Mesenchymal stem cell (in vitro differentiated cells and primary cell): ENCODE results near the gene RGL2.

ENCODE experiments used
- DNase-seq: peaks from one replicate; pipeline ENCODE4 v3.0.0-alpha.2; 2013
- H2AFZ ChIP-seq: one replicate; pipeline ENCODE4 v1.6.1; 2013; ENCODE audit warnings: low read depth, mild to moderate bottlenecking, control low read depth, inconsistent platforms, low read length, moderate library complexity
- H2AK5ac ChIP-seq: 2 replicates; pipeline ENCODE4 v1.6.1; 2013; ENCODE audit warnings: low read length, moderate library complexity, mild to moderate bottlenecking, inconsistent platforms; ENCODE audit not compliant: severe bottlenecking
- H2BK120ac ChIP-seq: one replicate; pipeline ENCODE4 v1.6.1; 2013; ENCODE audit warnings: low read depth, mild to moderate bottlenecking, inconsistent platforms, low read length, moderate library complexity
- H2BK12ac ChIP-seq, 2 experiments: one replicate each; pipeline ENCODE4 v1.6.1; 2013; ENCODE audit warnings: inconsistent platforms in 2 of 2, low read length in 2 of 2, mild to moderate bottlenecking in 2 of 2, moderate library complexity in 2 of 2, control low read depth in 1 of 2
- H2BK15ac ChIP-seq: one replicate; pipeline ENCODE4 v1.6.1; 2013; ENCODE audit warnings: mild to moderate bottlenecking, low read depth, inconsistent platforms; ENCODE audit not compliant: poor library complexity, severe bottlenecking
- H2BK5ac ChIP-seq: 2 replicates; pipeline ENCODE4 v1.6.1; 2013; ENCODE audit warnings: low read depth, mild to moderate bottlenecking, low read length, control low read depth, inconsistent platforms; ENCODE audit not compliant: poor library complexity, severe bottlenecking
- H3K14ac ChIP-seq, 2 experiments: one replicate each; pipeline ENCODE4 v1.6.1; 2013; ENCODE audit warnings: inconsistent platforms in 2 of 2, low read length in 2 of 2, control low read depth in 1 of 2, mild to moderate bottlenecking in 1 of 2, moderate library complexity in 1 of 2
- H3K18ac ChIP-seq, 2 experiments: one replicate each; pipeline ENCODE4 v1.6.1; 2013; ENCODE audit warnings: inconsistent platforms in 2 of 2, low read length in 2 of 2, control low read depth in 1 of 2, low read depth in 1 of 2, mild to moderate bottlenecking in 1 of 2
- H3K23ac ChIP-seq, 2 experiments: one replicate each; pipeline ENCODE4 v1.6.1; 2013; ENCODE audit warnings: inconsistent platforms in 2 of 2, low read length in 2 of 2, mild to moderate bottlenecking in 2 of 2, moderate library complexity in 2 of 2, control low read depth in 1 of 2
- H3K27ac ChIP-seq: 2 replicates; pipeline ENCODE4 v1.5.1; 2013; ENCODE audit warnings: mild to moderate bottlenecking, moderate library complexity, low read length, control low read depth, inconsistent platforms; ENCODE audit not compliant: poor library complexity, severe bottlenecking
- H3K27me3 ChIP-seq, 2 experiments: 2 replicates each; pipeline versions ENCODE4 v1.6.1 to v1.7.0; 2013; ENCODE audit warnings: low read length in 2 of 2, mild to moderate bottlenecking in 2 of 2, moderate library complexity in 2 of 2, control low read depth in 1 of 2, inconsistent platforms in 1 of 2; ENCODE audit not compliant: control insufficient read depth in 1 of 2, insufficient read depth in 1 of 2
- H3K36me3 ChIP-seq, 2 experiments: 2 replicates each; pipeline versions ENCODE4 v1.6.1 to v1.7.0; 2013; ENCODE audit warnings: low read length in 2 of 2, control low read depth in 1 of 2, inconsistent platforms in 1 of 2, low read depth in 1 of 2, mild to moderate bottlenecking in 1 of 2; ENCODE audit not compliant: insufficient read depth in 2 of 2, control insufficient read depth in 1 of 2
- H3K4ac ChIP-seq, 2 experiments: one replicate each; pipeline ENCODE4 v1.6.1; 2013; ENCODE audit warnings: inconsistent platforms in 2 of 2, low read length in 2 of 2, mild to moderate bottlenecking in 2 of 2, moderate library complexity in 2 of 2, control low read depth in 1 of 2, low read depth in 1 of 2
- H3K4me1 ChIP-seq: 2 replicates; pipeline ENCODE4 v1.6.1; 2013; ENCODE audit warnings: low read depth, low read length, control low read depth; ENCODE audit not compliant: control insufficient read depth, insufficient read depth
- H3K4me2 ChIP-seq: 2 replicates; pipeline ENCODE4 v1.6.1; 2013; ENCODE audit warnings: low read length, mild to moderate bottlenecking, inconsistent platforms; ENCODE audit not compliant: poor library complexity, severe bottlenecking
- H3K4me3 ChIP-seq, 2 experiments: 2 replicates each; pipeline versions ENCODE4 v1.5.1 to v1.7.0; 2013; ENCODE audit warnings: low read length in 2 of 2, mild to moderate bottlenecking in 2 of 2, control low read depth in 1 of 2, low read depth in 1 of 2; ENCODE audit not compliant: insufficient read depth in 1 of 2
- H3K79me1 ChIP-seq: replicated peaks from 2 replicates; pipeline ENCODE4 v1.6.1; 2013; ENCODE audit warnings: mild to moderate bottlenecking, control low read depth, low read length, inconsistent platforms; ENCODE audit not compliant: poor library complexity, severe bottlenecking
- H3K9ac ChIP-seq: 2 replicates; pipeline ENCODE4 v1.7.0; 2013; ENCODE audit warnings: mild to moderate bottlenecking, low read length, moderate library complexity
- H3K9me3 ChIP-seq: 2 replicates; pipeline ENCODE4 v1.7.0; 2013; ENCODE audit warnings: mild to moderate bottlenecking, low read length; ENCODE audit not compliant: control insufficient read depth
- H4K8ac ChIP-seq: one replicate; pipeline ENCODE4 v1.6.1; 2013; ENCODE audit warnings: inconsistent platforms, mild to moderate bottlenecking, low read length, moderate library complexity
- H4K91ac ChIP-seq: one replicate; pipeline ENCODE4 v1.6.1; 2013; ENCODE audit warnings: mild to moderate bottlenecking, low read length, inconsistent platforms
- WGBS: methylation state at CpG from one replicate; pipeline ENCODE4 v1.1.7; 2013; ENCODE audit warnings: mixed read lengths; 5-methylcytosine and 5-hydroxymethylcytosine counted together

RGL2 gene

DNA sequence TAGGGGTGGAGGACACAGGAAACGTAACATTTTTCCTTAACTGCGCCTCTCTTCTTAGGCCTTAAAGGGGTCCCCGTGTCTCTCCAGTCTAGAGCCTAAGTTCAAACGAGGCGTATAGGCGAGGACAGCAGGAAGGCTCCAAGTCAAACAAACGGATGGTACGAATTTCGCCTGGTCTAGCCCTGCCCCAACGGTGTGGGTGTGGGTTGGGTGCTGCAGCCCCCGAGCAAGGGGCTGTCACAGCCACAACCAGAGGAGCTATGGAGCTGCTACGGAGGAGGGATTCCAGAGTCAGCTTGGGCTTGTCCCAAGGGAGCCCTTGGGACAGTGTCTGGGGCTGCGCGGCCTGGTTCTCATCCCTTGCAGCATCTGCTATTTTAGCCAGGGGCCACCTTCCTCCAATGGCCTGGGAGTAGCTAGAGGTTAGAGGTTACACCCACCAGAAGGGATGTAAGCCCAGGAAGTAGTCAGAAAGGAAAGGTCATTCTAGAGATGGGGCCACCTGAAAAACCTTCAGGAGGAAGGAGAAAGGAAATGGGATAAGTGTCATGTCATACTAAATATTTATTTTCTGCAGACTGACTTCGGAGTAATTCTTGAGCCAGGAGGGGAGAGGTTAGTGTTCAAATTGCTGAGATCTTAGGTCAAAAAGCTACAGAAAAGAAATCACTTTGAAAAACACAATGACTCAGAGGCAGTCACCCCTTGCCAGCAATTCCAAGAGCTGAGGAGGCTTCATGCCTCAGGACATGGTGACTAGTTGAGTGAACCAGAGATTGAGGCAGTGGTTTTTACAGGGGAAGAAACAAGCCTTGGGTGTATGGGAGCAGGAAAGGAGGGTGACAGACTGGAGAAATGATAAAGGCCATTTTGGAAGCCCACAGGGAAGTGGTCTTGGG is 48.8 kb downstream of the RGL2 start:
- Histone ChIP-seq H3K27me3 (no peaks in the 10 kb centered on the region), H3K36me3 (peaks cover 9 to 20% of the 10 kb centered on the region in 2 experiments), H4K8ac (peak overlapping the region; percentile 100), H2BK5ac (no peak overlapping the region), H3K18ac (peak overlapping the region; percentile 93 to 96), H2BK12ac (peak overlapping the region; percentile 61 to 70), H3K9me3 (no peaks in the 10 kb centered on the region), H2AK5ac (peak overlapping the region; percentile 54), H4K91ac (peak overlapping the region; percentile 96), H3K23ac (peak overlapping the region in 1 of 2 experiments; percentile 60), H3K9ac (peak overlapping the region; percentile 97), H3K79me1 (peaks cover 12% of the 10 kb centered on the region), H3K4me1 (peaks cover 14% of the 10 kb centered on the region), H3K14ac (peak overlapping the region in 1 of 2 experiments; percentile 94), H2BK15ac (peak overlapping the region; percentile 87), H3K27ac (peak overlapping the region; percentile 97), H3K4me2 (peak overlapping the region; percentile 95), H2BK120ac (peak overlapping the region; percentile 50), H3K4me3 (peak overlapping the region; percentile 67 to 89), H3K4ac (peak overlapping the region; percentile 49 to 56), H2AFZ (peak overlapping the region; percentile 79)
- 18% methylated on average over 15 of the region's 15 CpGs for WGBS
- peak; percentile 80 for DNase-seq

DNA sequence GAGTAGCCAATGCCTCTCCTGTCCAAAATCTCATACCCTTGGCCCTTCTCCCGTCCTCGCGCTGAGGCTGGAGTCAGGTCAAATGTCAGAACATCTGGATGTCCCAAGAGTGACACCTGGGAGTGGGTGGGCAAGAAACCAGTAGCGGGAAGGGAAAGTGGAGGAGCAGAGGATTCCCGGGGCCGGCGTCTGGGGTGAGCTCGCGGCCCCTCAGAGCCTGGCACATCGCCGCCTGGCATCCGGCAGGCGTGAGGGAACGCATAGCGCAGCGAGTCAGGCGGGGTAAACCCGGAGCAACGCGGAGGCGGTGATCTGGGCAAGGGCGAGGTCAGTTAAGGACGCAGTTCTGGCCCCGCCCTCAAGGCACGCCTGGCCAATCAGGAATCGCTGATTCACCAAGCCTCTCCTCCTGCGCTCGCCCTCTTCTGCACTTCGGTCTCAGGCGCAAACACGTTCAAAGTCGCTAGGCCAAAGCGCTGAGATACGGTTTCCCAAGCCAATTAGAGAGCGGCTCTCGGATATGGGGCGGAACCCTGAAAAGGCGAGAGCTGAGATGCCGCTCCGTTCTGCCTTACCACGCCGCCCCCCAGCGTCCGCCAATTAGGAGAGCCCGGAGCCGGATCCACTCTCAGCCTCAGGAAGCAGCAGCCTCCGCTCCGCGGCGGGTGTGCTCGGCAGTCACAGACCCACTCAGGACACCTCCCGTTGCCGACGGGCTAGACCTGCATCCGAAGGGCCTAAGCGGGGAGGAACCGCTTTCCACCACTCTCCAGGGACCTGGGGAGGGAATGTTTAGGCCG is 49.6 kb downstream of the RGL2 start:
- H3K9me3 ChIP-seq: no peaks in the 10 kb centered on the region
- peak overlapping the region; percentile 61 to 68 for H2BK12ac ChIP-seq
- H2BK5ac ChIP-seq: no peak overlapping the region
- peaks cover 9 to 14% of the 10 kb centered on the region in 2 experiments for H3K36me3 ChIP-seq
- peak overlapping the region; percentile 100 for H4K8ac ChIP-seq
- H3K18ac ChIP-seq: peak overlapping the region; percentile 93 to 96
- H2BK120ac ChIP-seq: peak overlapping the region; percentile 74
- peak overlapping the region; percentile 95 for H3K4me2 ChIP-seq
- no peaks in the 10 kb centered on the region for H3K27me3 ChIP-seq
- peaks cover 12% of the 10 kb centered on the region for H3K79me1 ChIP-seq
- H3K4me3 ChIP-seq: peak overlapping the region; percentile 67 to 89
- H2AK5ac ChIP-seq: peak overlapping the region; percentile 31
- under 1% methylated on average over 57 of the region's 58 CpGs for WGBS
- peak overlapping the region in 1 of 2 experiments; percentile 75 for H3K23ac ChIP-seq
- peak; percentile 100 for DNase-seq
- H3K27ac ChIP-seq: peak overlapping the region; percentile 97
- H3K14ac ChIP-seq: peak overlapping the region in 1 of 2 experiments; percentile 94
- peak overlapping the region; percentile 49 to 87 for H3K4ac ChIP-seq
- H3K4me1 ChIP-seq: peaks cover 14% of the 10 kb centered on the region
- H2AFZ ChIP-seq: peak overlapping the region; percentile 79
- H3K9ac ChIP-seq: peak overlapping the region; percentile 97
- peak overlapping the region; percentile 96 for H4K91ac ChIP-seq
- H2BK15ac ChIP-seq: peak overlapping the region; percentile 87

DNA sequence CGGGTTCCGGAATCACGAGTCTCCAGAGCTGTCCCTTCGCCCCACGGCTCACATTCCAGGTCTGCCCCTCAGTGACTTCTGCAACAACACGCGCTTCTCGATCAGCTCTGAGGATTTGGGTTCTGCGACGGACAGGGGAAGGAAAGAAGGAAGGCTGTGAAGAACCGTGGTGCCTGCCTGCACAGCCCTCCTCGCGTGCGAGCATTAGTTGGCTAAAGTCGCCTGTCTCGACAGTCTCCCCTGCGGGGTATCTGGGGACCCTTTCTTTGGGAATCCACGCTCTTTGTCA is 50.2 kb downstream of the RGL2 start:
- H2BK5ac ChIP-seq: no peak overlapping the region
- H3K9ac ChIP-seq: peak overlapping the region; percentile 88
- peak overlapping the region; percentile 66 for H3K27ac ChIP-seq
- H3K9me3 ChIP-seq: no peaks in the 10 kb centered on the region
- peak overlapping the region in 1 of 2 experiments; percentile 31 for H3K14ac ChIP-seq
- H3K27me3 ChIP-seq: peaks cover 0 to under 1% of the 10 kb centered on the region in 2 experiments
- WGBS: 7% methylated on average over 17 of the region's 18 CpGs
- H2AFZ ChIP-seq: peak overlapping the region; percentile 73
- peak overlapping the region; percentile 74 for H2BK120ac ChIP-seq
- no peak overlapping the region for H2AK5ac ChIP-seq
- H3K4me3 ChIP-seq: peak overlapping the region; percentile 61 to 72
- peak; percentile 80 for DNase-seq
- H3K23ac ChIP-seq: peak overlapping the region in 1 of 2 experiments; percentile 75
- H3K4me1 ChIP-seq: peaks cover 14% of the 10 kb centered on the region
- peak overlapping the region; percentile 14 for H4K91ac ChIP-seq
- peak overlapping the region; percentile 79 to 93 for H3K18ac ChIP-seq
- H2BK12ac ChIP-seq: peak overlapping the region; percentile 33 to 68
- H3K36me3 ChIP-seq: peaks cover 9 to 14% of the 10 kb centered on the region in 2 experiments
- no peak overlapping the region for H2BK15ac ChIP-seq
- peaks cover 12% of the 10 kb centered on the region for H3K79me1 ChIP-seq
- peak overlapping the region; percentile 71 for H4K8ac ChIP-seq
- peak overlapping the region; percentile 27 to 87 for H3K4ac ChIP-seq
- H3K4me2 ChIP-seq: peak overlapping the region; percentile 95
